GM13977 (cell line): ENCODE results near the gene INPP5F.

ENCODE experiments used
- DNase-seq: peaks from one replicate; pipeline ENCODE4 v3.0.0; 2012; ENCODE audit warnings: low spot score
- CTCF ChIP-seq: IDR thresholded peaks from 2 replicates; pipeline ENCODE4 v1.5.1; 2012; ENCODE audit warnings: mild to moderate bottlenecking, control low read depth; ENCODE audit not compliant: insufficient read depth; ENCODE audit errors: extremely low read depth, missing control alignments
- in situ Hi-C: fragments of 300-500 bp; cut with MboI; formaldehyde crosslinking; loops from one replicate; pipeline ENCODE4 v1.12.0; 2022; ENCODE audit warnings: low sequenced_read_pairs, low pct_unique_long_range_greater_than_20kb, mixed read lengths, inconsistent platforms; ENCODE audit not compliant: unreplicated experiment

INPP5F gene

GRCh38 chr10:119845656-119846055 is 119.8 kb downstream of the INPP5F start:
- no peak for TF ChIP-seq CTCF
- DNase-seq: no peak
- in situ Hi-C loops: no loop called here

GRCh38 chr10:119849031-119849789 is 123.4 kb downstream of the INPP5F start:
- no peak for TF ChIP-seq CTCF
- in situ Hi-C loops: no loop called here
- no peak for DNase-seq

GRCh38 chr10:119849944-119850343 is 124.1 kb downstream of the INPP5F start:
- in situ Hi-C loops: loop anchor here (10.0 kb wide), 1 partner anchor 165 kb away; no protein-coding TSS in a partner anchor
- no peak for TF ChIP-seq CTCF
- no peak for DNase-seq

- no peak for TF ChIP-seq CTCF
- no peak for DNase-seq
- in situ Hi-C loops: loop anchor here (10.0 kb wide), 1 partner anchor 167 kb away; no protein-coding TSS in a partner anchor
These were observed 126.4 kb downstream of the INPP5F start for GRCh38 chr10:119852277-119852676.

GRCh38 chr10:119852822-119853221 is 127.0 kb downstream of the INPP5F start:
- in situ Hi-C loops: loop anchor here (10.0 kb wide), 1 partner anchor 168 kb away; no protein-coding TSS in a partner anchor
- DNase-seq: no peak
- no peak for TF ChIP-seq CTCF

GRCh38 chr10:119853574-119853973 is 127.7 kb downstream of the INPP5F start:
- no peak for TF ChIP-seq CTCF
- no peak for DNase-seq
- in situ Hi-C loops: loop anchor here (10.0 kb wide), 1 partner anchor 169 kb away; no protein-coding TSS in a partner anchor

- DNase-seq: no peak
- no peak for TF ChIP-seq CTCF
- in situ Hi-C loops: loop anchor here (10.0 kb wide), 1 partner anchor 173 kb away; no protein-coding TSS in a partner anchor
These were observed 132.2 kb downstream of the INPP5F start for GRCh38 chr10:119858063-119858462.
